Right lobe of liver (tissue), 4 donors: ENCODE results near the gene THSD7A.

Source experiments
- CTCF ChIP-seq, 4 donors: fragments of 200-600 bp in 3 of 4; fragments of 450-650 bp in 1 of 4; IDR thresholded peaks; one replicate each; pipeline versions ENCODE4 v1.5.1 to v1.8.0; 2016 to 2022; ENCODE audit warnings: antibody characterized with exemption in 4 of 4, mild to moderate bottlenecking in 2 of 4
- POLR2A ChIP-seq: fragments of 450-650 bp; IDR thresholded peaks from one replicate; pipeline ENCODE4 v1.6.1; 2017; ENCODE audit warnings: antibody characterized with exemption, mild to moderate bottlenecking
- donor health status: DM: no; HTN: no; CAD: no.
- donor health status: DM: no; HTN: no; CAD: no.
- donor health status: DM: no; HTN: yes; CAD: no.

DNA sequence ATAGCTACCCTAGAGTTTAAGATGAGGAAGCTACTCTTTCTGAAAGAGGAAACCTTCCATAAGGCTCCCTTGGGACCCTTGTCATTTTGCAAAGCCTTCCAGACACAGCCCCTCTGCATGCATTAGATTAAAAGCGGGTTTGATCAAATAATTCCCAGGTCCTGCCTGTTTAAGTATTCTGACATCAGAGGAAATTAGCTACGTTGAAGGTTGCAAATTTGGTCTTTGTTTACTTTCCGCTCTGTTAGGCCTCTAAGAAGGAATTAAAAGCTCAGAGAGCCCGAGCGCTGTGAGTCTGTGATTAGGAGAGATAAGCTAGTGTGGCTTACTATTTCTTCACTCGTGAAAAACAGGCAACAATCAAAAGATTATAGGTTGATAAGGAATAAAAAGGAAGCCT, 1.4 kb upstream of the THSD7A start:
- TF ChIP-seq CTCF (IDR thresholded peaks at IDR 0.05) = no peak
- no peak for TF ChIP-seq POLR2A
